CD4-positive, CD25-positive, alpha-beta regulatory T cell (primary cell): ENCODE measurements around the gene DUOX2. TPM values are rescaled to one million over a fixed set of nuclear protein-coding genes. Genes with fewer than 3 reads are reported as not detected.

Experiments
- ATAC-seq, 2 donors: fragments of 150-1000 bp; cut with Tn5 transposase; one replicate each; pipeline ENCODE4 v1.10.0; 2021; ENCODE audit warnings: low read depth in 2 of 2, moderate number of reproducible peaks in 2 of 2, moderate library complexity in 1 of 2
- DNase-seq, 3 donors: peaks; one replicate each; pipeline versions ENCODE4 v3.0.0 to v3.0.0-alpha.2; 2012 to 2022; ENCODE audit warnings: mixed read lengths in 1 of 3
- H3K27ac ChIP-seq: one replicate; pipeline ENCODE4 v1.7.0; 2013; ENCODE audit warnings: mild to moderate bottlenecking, low read length; ENCODE audit not compliant: insufficient read depth, poor library complexity, severe bottlenecking
- H3K27me3 ChIP-seq: one replicate; pipeline ENCODE4 v1.7.0; 2013; ENCODE audit warnings: low read length; ENCODE audit not compliant: control insufficient read depth, insufficient read depth
- H3K36me3 ChIP-seq: one replicate; pipeline ENCODE4 v1.7.0; 2013; ENCODE audit warnings: mild to moderate bottlenecking, low read length, moderate library complexity; ENCODE audit not compliant: control insufficient read depth, insufficient read depth
- H3K4me1 ChIP-seq: 2 replicates; pipeline ENCODE4 v1.7.0; 2013; ENCODE audit warnings: mild to moderate bottlenecking, low read length; ENCODE audit not compliant: insufficient read depth, control insufficient read depth, poor library complexity, severe bottlenecking
- H3K4me3 ChIP-seq: one replicate; pipeline ENCODE4 v1.7.0; 2013; ENCODE audit warnings: low read depth, mild to moderate bottlenecking, low read length, moderate library complexity
- H3K9me3 ChIP-seq, 2 experiments: 1 replicate in 1 of 2; 2 replicates in 1 of 2; pipeline ENCODE4 v1.7.0; 2013; ENCODE audit warnings: low read length in 2 of 2, mild to moderate bottlenecking in 1 of 2, moderate library complexity in 1 of 2; ENCODE audit not compliant: control insufficient read depth in 2 of 2
- H3K27ac Mint-ChIP-seq, 3 donors: one replicate each; pipeline ENCODE4 v1.8.0; 2020 to 2022; ENCODE audit warnings: mild to moderate bottlenecking in 3 of 3, mixed read lengths in 3 of 3, moderate library complexity in 2 of 3
- H3K27me3 Mint-ChIP-seq: one replicate; pipeline ENCODE4 v1.8.0; 2022; ENCODE audit warnings: mild to moderate bottlenecking, mixed read lengths
- H3K36me3 Mint-ChIP-seq: one replicate; pipeline ENCODE4 v1.8.0; 2020; ENCODE audit warnings: mixed read lengths
- H3K4me1 Mint-ChIP-seq, 4 donors: one replicate each; pipeline ENCODE4 v1.8.0; 2020 to 2022; ENCODE audit warnings: mixed read lengths in 4 of 4, mild to moderate bottlenecking in 1 of 4
- H3K4me3 Mint-ChIP-seq, 4 donors: one replicate each; pipeline ENCODE4 v1.8.0; 2020 to 2022; ENCODE audit warnings: mild to moderate bottlenecking in 4 of 4, mixed read lengths in 4 of 4, moderate library complexity in 3 of 4
- H3K9me3 Mint-ChIP-seq, 7 donors: one replicate each; pipeline ENCODE4 v1.8.0; 2020 to 2022; ENCODE audit warnings: mixed read lengths in 7 of 7, mild to moderate bottlenecking in 3 of 7, moderate library complexity in 2 of 7
- polyA plus RNA-seq, 4 donors: library from polyadenylated mRNA; unstranded; fragments of 300-500 nt; fragmentation: Illumina TruSeq; gene quantifications; one replicate each; pipeline ENCODE4 v1.2.3, GENCODE V29; 2021
- total RNA-seq: library from RNA; stranded (reverse); gene quantifications from one replicate; pipeline ENCODE4 v1.2.3, GENCODE V29; 2022

DUOX2 gene
- total and polyA plus RNA-seq, 5 donors from 2014 or later = not detected

GRCh38 chr15:45151998-45152828 is 38.2 kb upstream of the DUOX2 start:
- no peak overlapping the region for H3K4me3 ChIP-seq
- Mint-ChIP-seq H3K9me3 (no peaks in the 10 kb centered on the region), H3K4me1 (peaks cover 0 to 4% (median 2%) of the 10 kb centered on the region in 4 donors), H3K27ac (peak overlapping the region in 1 of 3 donors; percentile 82), H3K36me3 (no peaks in the 10 kb centered on the region), H3K4me3 (no peak overlapping the region), H3K27me3 (no peaks in the 10 kb centered on the region)
- ATAC-seq = no peak
- no peaks in the 10 kb centered on the region for H3K36me3 ChIP-seq
- H3K27ac ChIP-seq = no peak overlapping the region
- no peaks in the 10 kb centered on the region for H3K4me1 ChIP-seq
- no peaks in the 10 kb centered on the region for H3K27me3 ChIP-seq
- H3K9me3 ChIP-seq = no peaks in the 10 kb centered on the region
- no peak for DNase-seq

- Mint-ChIP-seq H3K27ac (no peak overlapping the region), H3K4me1 (peaks cover 0 to 3% (median 0%) of the 10 kb centered on the region in 4 donors), H3K9me3 (no peaks in the 10 kb centered on the region)
These were observed 37.0 kb upstream of the DUOX2 start for GRCh38 chr15:45150997-45151396.

GRCh38 chr15:45150481-45150880 is 36.5 kb upstream of the DUOX2 start:
- Mint-ChIP-seq H3K27ac (no peak overlapping the region), H3K4me3 (no peak overlapping the region), H3K36me3 (no peaks in the 10 kb centered on the region), H3K4me1 (peaks cover 0 to 3% (median 0%) of the 10 kb centered on the region in 4 donors), H3K27me3 (no peaks in the 10 kb centered on the region), H3K9me3 (no peaks in the 10 kb centered on the region)
- Histone ChIP-seq H3K4me1 (no peaks in the 10 kb centered on the region), H3K36me3 (no peaks in the 10 kb centered on the region), H3K9me3 (no peaks in the 10 kb centered on the region), H3K27me3 (no peaks in the 10 kb centered on the region), H3K27ac (no peak overlapping the region), H3K4me3 (no peak overlapping the region)
- no peak for DNase-seq
- no peak for ATAC-seq

More at GRCh38 chr15:45150997-45151396, 37.0 kb upstream of the DUOX2 start:
- Histone ChIP-seq H3K27ac (no peak overlapping the region), H3K36me3 (no peaks in the 10 kb centered on the region), H3K9me3 (no peaks in the 10 kb centered on the region), H3K4me1 (no peaks in the 10 kb centered on the region), H3K4me3 (no peak overlapping the region), H3K27me3 (no peaks in the 10 kb centered on the region)
- no peak for ATAC-seq
- no peak for DNase-seq
- Mint-ChIP-seq H3K4me3 (no peak overlapping the region), H3K36me3 (no peaks in the 10 kb centered on the region), H3K27me3 (no peaks in the 10 kb centered on the region)

- H3K4me3 Mint-ChIP-seq = no peak overlapping the region
- H3K27me3 ChIP-seq = no peaks in the 10 kb centered on the region
- H3K36me3 ChIP-seq = no peaks in the 10 kb centered on the region
- no peaks in the 10 kb centered on the region for H3K27me3 Mint-ChIP-seq
- H3K4me3 ChIP-seq = no peak overlapping the region
- no peaks in the 10 kb centered on the region for H3K9me3 ChIP-seq
- no peaks in the 10 kb centered on the region for H3K4me1 ChIP-seq
- no peak overlapping the region for H3K27ac ChIP-seq
- no peak for DNase-seq
- no peaks in the 10 kb centered on the region for H3K36me3 Mint-ChIP-seq
- no peak overlapping the region for H3K27ac Mint-ChIP-seq
- no peak for ATAC-seq
- H3K4me1 Mint-ChIP-seq = peaks cover 0 to 3% (median 0%) of the 10 kb centered on the region in 4 donors
- H3K9me3 Mint-ChIP-seq = no peaks in the 10 kb centered on the region
These were observed 35.1 kb upstream of the DUOX2 start for GRCh38 chr15:45149060-45149459.

GRCh38 chr15:45148076-45149059 is 34.4 kb upstream of the DUOX2 start:
- ATAC-seq (no peak), DNase-seq (no peak)
- Histone ChIP-seq H3K36me3 (no peaks in the 10 kb centered on the region), H3K27ac (no peak overlapping the region), H3K4me3 (no peak overlapping the region), H3K4me1 (no peaks in the 10 kb centered on the region), H3K9me3 (no peaks in the 10 kb centered on the region), H3K27me3 (no peaks in the 10 kb centered on the region)
- Mint-ChIP-seq H3K27ac (peak overlapping the region in 1 of 3 donors; percentile 26), H3K27me3 (no peaks in the 10 kb centered on the region), H3K4me3 (no peak overlapping the region), H3K9me3 (no peaks in the 10 kb centered on the region), H3K4me1 (peaks cover 0 to 3% (median 0%) of the 10 kb centered on the region in 4 donors), H3K36me3 (no peaks in the 10 kb centered on the region)

- Histone ChIP-seq H3K27me3 (no peaks in the 10 kb centered on the region), H3K4me1 (no peaks in the 10 kb centered on the region), H3K27ac (no peak overlapping the region), H3K36me3 (no peaks in the 10 kb centered on the region), H3K4me3 (no peak overlapping the region), H3K9me3 (no peaks in the 10 kb centered on the region)
- H3K27me3 Mint-ChIP-seq = no peaks in the 10 kb centered on the region
- ATAC-seq (no peak), DNase-seq (no peak)
- H3K4me1 Mint-ChIP-seq = peaks cover 0 to 3% (median 0%) of the 10 kb centered on the region in 4 donors
- peak overlapping the region in 1 of 3 donors; percentile 26 for H3K27ac Mint-ChIP-seq
- no peaks in the 10 kb centered on the region for H3K36me3 Mint-ChIP-seq
- no peak overlapping the region for H3K4me3 Mint-ChIP-seq
- H3K9me3 Mint-ChIP-seq = no peaks in the 10 kb centered on the region
These were observed 33.6 kb upstream of the DUOX2 start for GRCh38 chr15:45147606-45148005.

- H3K4me3 Mint-ChIP-seq = no peak overlapping the region
- peaks cover 0 to 3% (median 0%) of the 10 kb centered on the region in 4 donors for H3K4me1 Mint-ChIP-seq
- H3K36me3 ChIP-seq = no peaks in the 10 kb centered on the region
- H3K9me3 Mint-ChIP-seq = no peaks in the 10 kb centered on the region
- no peaks in the 10 kb centered on the region for H3K4me1 ChIP-seq
- H3K36me3 Mint-ChIP-seq = no peaks in the 10 kb centered on the region
- H3K27ac ChIP-seq = no peak overlapping the region
- H3K9me3 ChIP-seq = no peaks in the 10 kb centered on the region
- no peaks in the 10 kb centered on the region for H3K27me3 Mint-ChIP-seq
- ATAC-seq = no peak
- H3K27me3 ChIP-seq = no peaks in the 10 kb centered on the region
- H3K27ac Mint-ChIP-seq = no peak overlapping the region
- no peak overlapping the region for H3K4me3 ChIP-seq
- no peak for DNase-seq
These were observed 32.4 kb upstream of the DUOX2 start for GRCh38 chr15:45146405-45146804.
